HG03095 (cell line): ENCODE measurements around the gene SCN7A.
"Not testable (repeated sequence)": the region's sequence is repeated elsewhere in the genome, so short reads cannot be mapped to it uniquely, and the experiment has no call there.

ENCODE experiments used
- ATAC-seq: cut with Tn5 transposase; IDR thresholded peaks from one replicate; pipeline ENCODE4 v1.9.1; 2021; ENCODE audit warnings: moderate library complexity; ENCODE audit not compliant: unreplicated experiment

SCN7A gene

GRCh38 chr2:166360906-166361305 lies 133.1 kb downstream of the SCN7A start:
- no peak for ATAC-seq

GRCh38 chr2:166360426-166360825 lies 133.6 kb downstream of the SCN7A start:
- no peak for ATAC-seq

GRCh38 chr2:166357950-166358321 lies 136.1 kb downstream of the SCN7A start:
- not testable (repeated sequence) for ATAC-seq

GRCh38 chr2:166357068-166357949 lies 136.7 kb downstream of the SCN7A start:
- no peak for ATAC-seq
